ENCODE results near the gene STAT5B.
A peak's percentile ranks its signal among the peaks of the same experiment; 100 is the strongest.
"Not testable (repeated sequence)": the region's sequence is repeated elsewhere in the genome, so short reads cannot be mapped to it uniquely, and the experiment has no call there.

The STAT5B gene

GRCh38 chr17:42191275-42191608 is 84.9 kb downstream of the STAT5B start:
- no peak for DNase-seq

- DNase-seq = no peak
Observed at GRCh38 chr17:42190491-42191274, 85.5 kb downstream of the STAT5B start.

- DNase-seq = no peak
Observed at GRCh38 chr17:42189651-42189965, 86.6 kb downstream of the STAT5B start.

- no peak for DNase-seq
Observed at GRCh38 chr17:42188749-42189650, 87.2 kb downstream of the STAT5B start.

- no peak for DNase-seq
Observed at GRCh38 chr17:42187833-42188232, 88.4 kb downstream of the STAT5B start.

GRCh38 chr17:42186191-42186590 is 90.0 kb downstream of the STAT5B start:
- DNase-seq = not testable (repeated sequence)

- DNase-seq = no peak
Observed at GRCh38 chr17:42185621-42185930, 90.6 kb downstream of the STAT5B start.

GRCh38 chr17:42184713-42185620 is 91.2 kb downstream of the STAT5B start, which contains the start of gene HCRT:
HCRT (minus strand) TSS chr17:42185452; CDS start chr17:42185365, 87 bp downstream.
- DNase-seq = peak; percentile 34 to 37

- peak; percentile 63 to 75 for DNase-seq
Observed at GRCh38 chr17:42183741-42184711, 92.2 kb downstream of the STAT5B start.

- DNase-seq = peak in 1 of 2 experiments; percentile 14
Observed at GRCh38 chr17:42182927-42183734, 93.1 kb downstream of the STAT5B start.

- no peak for DNase-seq
Observed at GRCh38 chr17:42181851-42182207, 94.4 kb downstream of the STAT5B start.

GRCh38 chr17:42180922-42181850 is 95.0 kb downstream of the STAT5B start, which contains the start of gene KCNH4:
KCNH4 (minus strand) TSS chr17:42181142; CDS start chr17:42180945, 197 bp downstream.
- peak in 1 of 2 experiments; percentile 2 for DNase-seq

GRCh38 chr17:42180411-42180921 is 95.7 kb downstream of the STAT5B start:
- no peak for DNase-seq

GRCh38 chr17:42179911-42180410 is 96.2 kb downstream of the STAT5B start:
- DNase-seq = no peak

- no peak for DNase-seq
Observed at GRCh38 chr17:42179335-42179734, 96.9 kb downstream of the STAT5B start.

- peak; percentile 13 to 47 for DNase-seq
Observed at GRCh38 chr17:42178817-42179216, 97.4 kb downstream of the STAT5B start.

- DNase-seq = no peak
Observed at GRCh38 chr17:42177684-42178083, 98.5 kb downstream of the STAT5B start.

- DNase-seq = no peak
Observed at GRCh38 chr17:42174126-42174783, 101.9 kb downstream of the STAT5B start.

- no peak for DNase-seq
Observed at GRCh38 chr17:42171831-42172230, 104.4 kb downstream of the STAT5B start.

Measured in SHP77 (cell line).